Osteoblast (primary cell): ENCODE data around the gene NACC2. TPM values are rescaled to one million over a fixed set of nuclear protein-coding genes. Genes with fewer than 3 reads are reported as not detected.

Experiments used
- DNase-seq: peaks from one replicate; pipeline ENCODE4 v3.0.0; 2011; ENCODE audit warnings: low spot score, mixed read lengths; ENCODE audit not compliant: insufficient read length; ENCODE audit errors: missing footprints
- H2AFZ ChIP-seq: 2 replicates; pipeline ENCODE4 v1.6.0; 2011; ENCODE audit warnings: mild to moderate bottlenecking, low read length
- H3K27ac ChIP-seq: 2 replicates; pipeline ENCODE4 v1.5.1; 2011; ENCODE audit warnings: mild to moderate bottlenecking, low read depth, low read length, moderate library complexity
- H3K27me3 ChIP-seq: 2 replicates; pipeline ENCODE4 v1.6.0; 2012; ENCODE audit warnings: mild to moderate bottlenecking, control low read depth, inconsistent platforms, low read length, moderate library complexity; ENCODE audit not compliant: insufficient read depth
- H3K36me3 ChIP-seq: 2 replicates; pipeline ENCODE4 v1.5.1; 2011; ENCODE audit warnings: mild to moderate bottlenecking, low read length, control low read depth, moderate library complexity; ENCODE audit not compliant: insufficient read depth
- H3K4me1 ChIP-seq: 2 replicates; pipeline ENCODE4 v1.5.1; 2011; ENCODE audit warnings: mild to moderate bottlenecking, low read length, control low read depth, moderate library complexity; ENCODE audit not compliant: insufficient read depth
- H3K4me2 ChIP-seq: 2 replicates; pipeline ENCODE4 v1.6.0; 2011; ENCODE audit warnings: mild to moderate bottlenecking, low read length; ENCODE audit not compliant: insufficient read depth
- H3K4me3 ChIP-seq: fragments of 200-600 bp; sonication (generic); 3 replicates; pipeline ENCODE4 v1.5.1; 2012; ENCODE audit warnings: mild to moderate bottlenecking, low read length, inconsistent platforms; ENCODE audit not compliant: insufficient read depth
- H3K79me2 ChIP-seq: 2 replicates; pipeline ENCODE4 v1.6.0; 2012; ENCODE audit warnings: mild to moderate bottlenecking, low read length, control low read depth, inconsistent platforms; ENCODE audit not compliant: insufficient read depth
- H3K9me3 ChIP-seq: 2 replicates; pipeline ENCODE4 v1.5.1; 2011; ENCODE audit warnings: low read depth, low read length, control low read depth
- H4K20me1 ChIP-seq: 2 replicates; pipeline ENCODE4 v1.6.0; 2012; ENCODE audit warnings: mild to moderate bottlenecking, low read length, control low read depth; ENCODE audit not compliant: insufficient read depth
- CTCF ChIP-seq: IDR thresholded peaks from 2 replicates; pipeline ENCODE4 v1.5.1; 2011; ENCODE audit warnings: mild to moderate bottlenecking, low read depth, low read length, moderate library complexity; ENCODE audit errors: extremely low read depth
- total RNA-seq: library from RNA; depleted of rRNA; stranded (reverse); fragments of >200 nt; gene quantifications from 2 replicates; pipeline ENCODE4 v1.2.3, GENCODE V29; 2012

NACC2 gene
- total RNA-seq, 1 donor, result 32.9 TPM

GRCh38 chr9:136018257-136019031 is 76.6 kb downstream of the NACC2 start:
- peaks cover 66% of the 10 kb centered on the region for H4K20me1 ChIP-seq
- DNase-seq, result peak; percentile 41
- H3K4me1 ChIP-seq, result peaks cover under 1% of the 10 kb centered on the region
- no peak for TF ChIP-seq CTCF
- H3K4me2 ChIP-seq, result no peak overlapping the region
- no peak overlapping the region for H3K4me3 ChIP-seq
- H3K36me3 ChIP-seq, result no peaks in the 10 kb centered on the region
- H3K9me3 ChIP-seq, result no peaks in the 10 kb centered on the region
- no peak overlapping the region for H2AFZ ChIP-seq
- H3K79me2 ChIP-seq, result peaks cover 61% of the 10 kb centered on the region
- no peaks in the 10 kb centered on the region for H3K27me3 ChIP-seq
- no peak overlapping the region for H3K27ac ChIP-seq

- H3K4me3 ChIP-seq, result no peak overlapping the region
- no peak overlapping the region for H3K27ac ChIP-seq
- H2AFZ ChIP-seq, result no peak overlapping the region
- H3K9me3 ChIP-seq, result no peaks in the 10 kb centered on the region
- DNase-seq, result peak; percentile 66
- H3K27me3 ChIP-seq, result no peaks in the 10 kb centered on the region
- peaks cover 8% of the 10 kb centered on the region for H3K36me3 ChIP-seq
- no peak overlapping the region for H3K4me2 ChIP-seq
- H3K79me2 ChIP-seq, result peaks cover 58% of the 10 kb centered on the region
- H3K4me1 ChIP-seq, result no peaks in the 10 kb centered on the region
- TF ChIP-seq CTCF, result no peak
- H4K20me1 ChIP-seq, result peaks cover 61% of the 10 kb centered on the region
Measured at GRCh38 chr9:136017289-136018190, 77.5 kb downstream of the NACC2 start.

- DNase-seq, result peak; percentile 73
- Histone ChIP-seq H3K27me3 (no peaks in the 10 kb centered on the region), H3K36me3 (peaks cover 14% of the 10 kb centered on the region), H3K27ac (no peak overlapping the region), H4K20me1 (peaks cover 58% of the 10 kb centered on the region), H3K4me2 (no peak overlapping the region), H2AFZ (no peak overlapping the region), H3K4me1 (no peaks in the 10 kb centered on the region), H3K9me3 (no peaks in the 10 kb centered on the region), H3K79me2 (peaks cover 50% of the 10 kb centered on the region), H3K4me3 (no peak overlapping the region)
- TF ChIP-seq CTCF, result no peak
Measured at GRCh38 chr9:136016572-136017288, 78.4 kb downstream of the NACC2 start.
